ENCODE data around the gene MBOAT1.

- no peak for TF ChIP-seq CTCF (conservative IDR thresholded peaks at IDR 0.05; ENCODE audit: low read length)
- TF ChIP-seq EZH2phosphoT487 (IDR thresholded peaks at IDR 0.05; ENCODE audit: borderline replicate concordance, low read depth, low read length) = no peak
Observed at GRCh38 chr6:20251525-20251924, 39.3 kb upstream of the MBOAT1 start.
